OCI-LY3 (cell line): ENCODE results near the gene UBTD1.
"Not testable (repeated sequence)": the region's sequence is repeated elsewhere in the genome, so short reads cannot be mapped to it uniquely, and the experiment has no call there.

ENCODE experiments used
- H2AFZ ChIP-seq: fragments of 200-600, 300-600 bp; shearing (Covaris generic); 2 replicates; pipeline ENCODE4 v1.6.0; 2014; ENCODE audit warnings: antibody characterized with exemption, low read depth, low read length
- H3K27ac ChIP-seq: fragments of 200-600, 300-600 bp; sonication (generic); 2 replicates; pipeline ENCODE4 v1.5.1; 2014; ENCODE audit warnings: mild to moderate bottlenecking, low read length, moderate library complexity, mixed read lengths
- H3K27me3 ChIP-seq: fragments of 200-600, 300-600 bp; sonication (generic); 2 replicates; pipeline ENCODE4 v1.6.1; 2014; ENCODE audit warnings: low read depth, low read length, mixed read lengths
- H3K36me3 ChIP-seq: fragments of 200-600, 300-600 bp; sonication (generic); replicated peaks from 2 replicates; pipeline ENCODE3; 2014; ENCODE audit warnings: low read depth, low read length, mixed read lengths
- H3K4me1 ChIP-seq: fragments of 300-600, 200-600 bp; sonication (generic); 2 replicates; pipeline ENCODE4 v1.6.1; 2014; ENCODE audit warnings: low read length, mixed read lengths
- H3K4me2 ChIP-seq: fragments of 200-600, 300-600 bp; sonication (generic); 2 replicates; pipeline ENCODE4 v1.6.1; 2014; ENCODE audit warnings: low read length, mixed read lengths
- H3K4me3 ChIP-seq: fragments of 300-600, 200-600 bp; sonication (generic); 2 replicates; pipeline ENCODE4 v1.5.1; 2014; ENCODE audit warnings: antibody characterized with exemption, mild to moderate bottlenecking, low read length, moderate library complexity
- H3K79me2 ChIP-seq: fragments of 300-600, 200-600 bp; shearing (Covaris generic); 2 replicates; pipeline ENCODE4 v1.6.1; 2014; ENCODE audit warnings: mild to moderate bottlenecking, low read length, mixed read lengths
- H3K9ac ChIP-seq: fragments of 300-600, 200-600 bp; shearing (Covaris generic); 2 replicates; pipeline ENCODE4 v1.6.0; 2014; ENCODE audit warnings: mild to moderate bottlenecking, low read length, moderate library complexity
- H3K9me3 ChIP-seq: fragments of 200-600, 300-600 bp; shearing (Covaris generic); 2 replicates; pipeline ENCODE4 v1.6.1; 2014; ENCODE audit warnings: low read length, mixed read lengths; ENCODE audit not compliant: insufficient read depth
- H4K20me1 ChIP-seq: fragments of 200-600, 300-600 bp; sonication (generic); 2 replicates; pipeline ENCODE4 v1.6.1; 2016; ENCODE audit warnings: low read length, mixed read lengths; ENCODE audit not compliant: insufficient read depth
- EZH2phosphoT487 ChIP-seq: fragments of 200-600 bp; shearing (Covaris generic); IDR thresholded peaks from 2 replicates; pipeline ENCODE4 v1.6.1; 2018; ENCODE audit warnings: antibody characterized with exemption, mixed run types, low read depth
- TF ChIP-seq, protein P1 (sequence below): fragments of 200-600, 300-600 bp; sonication (generic); IDR thresholded peaks from 2 replicates; pipeline ENCODE4 v1.5.1; 2014; ENCODE audit warnings: antibody characterized with exemption, low read length, low read depth

The UBTD1 gene

DNA sequence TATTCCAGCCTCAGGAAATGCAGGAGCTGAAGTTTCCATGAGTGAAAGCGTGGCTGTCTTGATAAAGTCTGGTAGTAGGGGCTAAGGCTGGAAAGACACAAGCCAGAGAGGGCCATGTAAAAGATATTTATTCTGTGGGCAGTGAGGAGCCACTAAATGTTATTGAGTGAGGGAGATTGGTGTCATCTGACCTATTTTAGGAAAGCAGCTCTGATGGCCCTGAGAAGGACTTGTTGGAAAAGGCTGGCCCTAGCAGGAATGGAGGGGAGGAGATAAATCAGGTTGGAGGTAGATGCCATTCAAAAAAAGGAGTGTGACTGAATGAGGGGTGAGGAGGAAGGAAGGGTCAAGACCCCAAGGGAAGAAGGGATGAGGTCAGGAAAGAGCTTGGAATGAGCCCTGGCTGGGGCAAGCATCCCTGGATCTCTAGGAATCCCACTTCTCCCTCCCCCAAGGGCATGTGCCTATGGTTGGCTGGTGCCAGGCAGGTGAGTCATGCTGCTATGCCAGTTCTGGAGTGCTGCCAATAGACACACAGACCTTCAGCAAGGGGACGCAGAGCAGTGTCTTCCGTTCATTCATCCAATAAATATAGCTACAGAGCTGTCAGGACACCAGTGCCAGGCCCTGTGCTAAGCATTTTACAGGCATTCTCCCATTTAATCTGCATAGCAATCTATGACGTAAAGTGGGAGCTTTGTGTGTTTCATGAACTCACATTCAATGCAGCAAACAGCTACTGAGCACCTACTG lies 75.8 kb downstream of the UBTD1 start:
- Histone ChIP-seq H3K36me3 (no peaks in the 10 kb centered on the region), H4K20me1 (no peaks in the 10 kb centered on the region), H3K4me2 (no peak overlapping the region), H3K9ac (no peak overlapping the region), H3K4me3 (no peak overlapping the region), H3K9me3 (no peaks in the 10 kb centered on the region), H3K27ac (no peak overlapping the region), H2AFZ (no peak overlapping the region), H3K4me1 (no peaks in the 10 kb centered on the region), H3K27me3 (no peaks in the 10 kb centered on the region), H3K79me2 (no peaks in the 10 kb centered on the region)
- no peak for TF ChIP-seq EZH2phosphoT487
- TF ChIP-seq, protein P1, sequence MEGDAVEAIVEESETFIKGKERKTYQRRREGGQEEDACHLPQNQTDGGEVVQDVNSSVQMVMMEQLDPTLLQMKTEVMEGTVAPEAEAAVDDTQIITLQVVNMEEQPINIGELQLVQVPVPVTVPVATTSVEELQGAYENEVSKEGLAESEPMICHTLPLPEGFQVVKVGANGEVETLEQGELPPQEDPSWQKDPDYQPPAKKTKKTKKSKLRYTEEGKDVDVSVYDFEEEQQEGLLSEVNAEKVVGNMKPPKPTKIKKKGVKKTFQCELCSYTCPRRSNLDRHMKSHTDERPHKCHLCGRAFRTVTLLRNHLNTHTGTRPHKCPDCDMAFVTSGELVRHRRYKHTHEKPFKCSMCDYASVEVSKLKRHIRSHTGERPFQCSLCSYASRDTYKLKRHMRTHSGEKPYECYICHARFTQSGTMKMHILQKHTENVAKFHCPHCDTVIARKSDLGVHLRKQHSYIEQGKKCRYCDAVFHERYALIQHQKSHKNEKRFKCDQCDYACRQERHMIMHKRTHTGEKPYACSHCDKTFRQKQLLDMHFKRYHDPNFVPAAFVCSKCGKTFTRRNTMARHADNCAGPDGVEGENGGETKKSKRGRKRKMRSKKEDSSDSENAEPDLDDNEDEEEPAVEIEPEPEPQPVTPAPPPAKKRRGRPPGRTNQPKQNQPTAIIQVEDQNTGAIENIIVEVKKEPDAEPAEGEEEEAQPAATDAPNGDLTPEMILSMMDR: no peak

DNA sequence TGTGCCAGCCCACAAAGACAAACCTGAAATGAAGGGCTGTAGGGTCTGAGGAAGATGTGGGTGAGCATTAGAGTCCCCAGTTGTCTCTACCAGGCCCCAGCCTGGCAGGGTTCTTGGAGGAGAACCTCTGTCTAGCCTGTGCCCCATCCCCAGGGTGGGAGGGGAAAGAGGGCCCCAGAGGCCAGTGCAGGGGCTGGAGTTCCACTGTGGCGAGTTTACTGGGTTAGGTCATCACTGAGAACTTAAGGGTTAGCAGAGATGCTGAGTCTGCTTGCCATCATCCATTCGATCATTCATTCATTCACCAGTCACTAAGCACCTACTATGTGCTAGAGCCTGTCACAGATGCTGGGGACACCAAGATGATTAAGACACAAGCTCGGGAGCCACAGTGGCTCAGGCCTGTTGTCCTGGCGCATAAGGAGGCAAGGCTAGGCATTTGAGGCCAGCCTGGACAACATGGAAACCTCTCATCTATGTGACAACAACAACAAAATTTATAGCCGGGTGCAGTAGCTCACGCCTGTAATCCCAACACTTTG lies 76.5 kb downstream of the UBTD1 start:
- H3K4me1 ChIP-seq: no peaks in the 10 kb centered on the region
- H3K9me3 ChIP-seq: no peaks in the 10 kb centered on the region
- H3K9ac ChIP-seq: no peak overlapping the region
- H4K20me1 ChIP-seq: no peaks in the 10 kb centered on the region
- TF ChIP-seq EZH2phosphoT487: no peak
- TF ChIP-seq, protein P1: no peak
- no peak overlapping the region for H3K27ac ChIP-seq
- no peaks in the 10 kb centered on the region for H3K27me3 ChIP-seq
- no peaks in the 10 kb centered on the region for H3K36me3 ChIP-seq
- no peak overlapping the region for H3K4me2 ChIP-seq
- H3K4me3 ChIP-seq: no peak overlapping the region
- no peaks in the 10 kb centered on the region for H3K79me2 ChIP-seq
- H2AFZ ChIP-seq: no peak overlapping the region

DNA sequence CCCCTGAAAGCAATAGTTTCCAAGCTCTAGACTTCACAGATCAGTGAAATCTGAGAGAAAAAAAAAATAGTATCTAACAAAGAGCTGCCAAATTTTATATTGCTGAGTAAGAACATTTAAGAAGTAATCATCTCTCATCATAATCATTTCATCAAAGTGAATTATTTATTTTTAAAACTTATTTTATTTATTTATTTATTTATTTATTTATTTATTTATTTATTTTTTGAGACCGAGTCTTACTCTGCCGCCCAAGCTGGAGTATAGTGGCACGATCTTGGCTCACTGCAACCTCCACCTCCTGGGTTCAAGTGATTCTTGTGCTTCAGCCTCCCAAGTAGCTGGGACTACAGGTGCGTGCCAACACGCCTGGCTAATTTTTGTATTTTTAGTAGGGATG lies 77.8 kb downstream of the UBTD1 start:
- not testable (repeated sequence) for H3K9ac ChIP-seq, H3K79me2 ChIP-seq, H3K36me3 ChIP-seq, H3K27ac ChIP-seq, H3K4me1 ChIP-seq, H3K4me2 ChIP-seq, H2AFZ ChIP-seq, H3K9me3 ChIP-seq, H3K27me3 ChIP-seq, H4K20me1 ChIP-seq, H3K4me3 ChIP-seq

DNA sequence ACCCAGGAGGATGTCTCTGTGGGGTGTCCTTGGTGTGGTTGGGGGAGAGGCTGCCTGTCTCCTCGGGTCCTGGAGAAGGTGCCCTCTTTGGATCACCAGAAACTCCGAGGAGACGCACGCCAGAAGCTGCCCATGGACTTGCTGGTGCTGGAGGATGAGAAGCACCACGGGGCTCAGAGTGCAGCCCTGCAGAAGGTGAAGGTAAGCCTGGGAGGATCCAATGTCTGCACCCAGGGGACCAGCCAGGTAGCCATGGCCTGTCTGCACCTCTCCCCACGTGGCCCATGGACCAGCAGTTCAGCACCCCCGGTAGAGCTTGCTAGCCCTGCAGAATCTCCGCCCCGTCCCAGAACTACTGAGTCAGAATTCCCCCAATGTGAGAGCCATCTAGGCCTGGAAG lies 79.0 kb downstream of the UBTD1 start:
- Histone ChIP-seq H3K9me3 (no peaks in the 10 kb centered on the region), H3K79me2 (no peaks in the 10 kb centered on the region), H2AFZ (no peak overlapping the region), H3K4me3 (no peak overlapping the region), H3K27ac (no peak overlapping the region), H3K4me1 (no peaks in the 10 kb centered on the region), H3K9ac (no peak overlapping the region), H4K20me1 (no peaks in the 10 kb centered on the region), H3K36me3 (no peaks in the 10 kb centered on the region), H3K27me3 (no peaks in the 10 kb centered on the region), H3K4me2 (no peak overlapping the region)
- TF ChIP-seq, protein P1: no peak
- no peak for TF ChIP-seq EZH2phosphoT487
